SK-N-SH treated with all-trans-retinoic acid at 6 μM for 48 hours (cell line): ENCODE results near the gene AMN.

Experiments
- ATAC-seq: fragments of 200-7000 bp; cut with Tn5 transposase; 3 replicates; pipeline ENCODE4 v1.9.1; 2020; ENCODE audit warnings: mild to moderate bottlenecking, moderate library complexity
- ARNTL ChIP-seq: fragments of 450-650 bp; formaldehyde crosslinking; IDR thresholded peaks from 2 replicates; pipeline ENCODE4 v1.5.0; 2020; ENCODE audit warnings: low read depth, mild to moderate bottlenecking, moderate library complexity, borderline replicate concordance
- CREB5 ChIP-seq: fragments of 250-450 bp; sonication (Bioruptor Pico); IDR thresholded peaks from 2 replicates; pipeline ENCODE4 v1.5.1; 2020; ENCODE audit warnings: low read depth, mild to moderate bottlenecking, moderate library complexity
- CSDC2 ChIP-seq: fragments of 250-450 bp; sonication (Bioruptor Pico); IDR thresholded peaks from 2 replicates; pipeline ENCODE4 v1.5.0; 2020; ENCODE audit warnings: mild to moderate bottlenecking, moderate library complexity
- CSRNP3 ChIP-seq: fragments of 250-450 bp; sonication (Bioruptor Pico); IDR thresholded peaks from 2 replicates; pipeline ENCODE4 v1.5.1; 2021; ENCODE audit warnings: mild to moderate bottlenecking, moderate library complexity
- ESRRG ChIP-seq: fragments of 250-450 bp; sonication (Bioruptor Pico); IDR thresholded peaks from 2 replicates; pipeline ENCODE4 v1.6.1; 2021; ENCODE audit warnings: mild to moderate bottlenecking
- GLIS3 ChIP-seq: fragments of 250-450 bp; sonication (Bioruptor Pico); IDR thresholded peaks from 2 replicates; pipeline ENCODE4 v1.5.0; 2020; ENCODE audit warnings: mild to moderate bottlenecking, moderate library complexity
- ISL1 ChIP-seq: fragments of 250-450 bp; sonication (Bioruptor Pico); IDR thresholded peaks from 2 replicates; pipeline ENCODE4 v2.1.2; 2022; ENCODE audit warnings: mild to moderate bottlenecking, moderate library complexity
- PATZ1 ChIP-seq: fragments of 250-450 bp; sonication (Bioruptor Pico); IDR thresholded peaks from 2 replicates; pipeline ENCODE4 v1.8.0; 2020; ENCODE audit warnings: mild to moderate bottlenecking, moderate library complexity, borderline replicate concordance
- POU6F1 ChIP-seq: fragments of 250-450 bp; sonication (Bioruptor Pico); IDR thresholded peaks from 2 replicates; pipeline ENCODE4 v1.8.0; 2021; ENCODE audit warnings: low read depth, mild to moderate bottlenecking, moderate library complexity, borderline replicate concordance
- PPARA ChIP-seq: fragments of 250-450 bp; sonication (Bioruptor Pico); IDR thresholded peaks from 2 replicates; pipeline ENCODE4 v1.5.0; 2020; ENCODE audit warnings: mild to moderate bottlenecking, borderline replicate concordance
- RARB ChIP-seq: fragments of 250-450 bp; sonication (Bioruptor Pico); IDR thresholded peaks from 2 replicates; pipeline ENCODE4 v1.8.0; 2021; ENCODE audit warnings: mild to moderate bottlenecking, moderate library complexity
- SNAI2 ChIP-seq: fragments of 250-450 bp; sonication (Bioruptor Pico); IDR thresholded peaks from 2 replicates; pipeline ENCODE4 v1.5.0; 2020; ENCODE audit warnings: mild to moderate bottlenecking, moderate library complexity
- TCF4 ChIP-seq: fragments of 250-450 bp; sonication (Bioruptor Pico); IDR thresholded peaks from 2 replicates; pipeline ENCODE4 v1.8.0; 2021; ENCODE audit warnings: mild to moderate bottlenecking, moderate library complexity, borderline replicate concordance
- TOX ChIP-seq: fragments of 250-450 bp; sonication (Bioruptor Pico); IDR thresholded peaks from 2 replicates; pipeline ENCODE4 v1.8.0; 2021; ENCODE audit warnings: mild to moderate bottlenecking, moderate library complexity, borderline replicate concordance
- TSHZ2 ChIP-seq: fragments of 250-450 bp; sonication (Bioruptor Pico); IDR thresholded peaks from 2 replicates; pipeline ENCODE4 v1.5.0; 2020; ENCODE audit warnings: mild to moderate bottlenecking, moderate library complexity
- ZFP3 ChIP-seq: fragments of 250-450 bp; sonication (Bioruptor Pico); IDR thresholded peaks from 2 replicates; pipeline ENCODE4 v1.5.0; 2020; ENCODE audit warnings: mild to moderate bottlenecking, moderate library complexity
- ZFP30 ChIP-seq: fragments of 450-650 bp; formaldehyde crosslinking; IDR thresholded peaks from 2 replicates; pipeline ENCODE4 v1.5.0; 2022; ENCODE audit warnings: mild to moderate bottlenecking, moderate library complexity
- ZNF565 ChIP-seq: fragments of 450-650 bp; formaldehyde crosslinking; conservative IDR thresholded peaks from 2 replicates; pipeline ENCODE4 v1.5.0; 2020; ENCODE audit warnings: low read depth, mild to moderate bottlenecking, moderate library complexity
- ZNF70 ChIP-seq: fragments of 450-650 bp; formaldehyde crosslinking; IDR thresholded peaks from 2 replicates; pipeline ENCODE4 v1.5.0; 2020; ENCODE audit warnings: mild to moderate bottlenecking, moderate library complexity
- ZNF8 ChIP-seq: fragments of 450-650 bp; formaldehyde crosslinking; IDR thresholded peaks from 2 replicates; pipeline ENCODE4 v1.5.0; 2020; ENCODE audit warnings: mild to moderate bottlenecking, moderate library complexity

Gene AMN

GRCh38 chr14:102902086-102902485 lies 20.4 kb upstream of the AMN start:
- ATAC-seq, result no peak
- TF ChIP-seq ZFP3 (no peak), CREB5 (CRISPR knock-in tag) (no peak), TCF4 (CRISPR knock-in tag) (no peak), ARNTL (CRISPR knock-in tag) (no peak), ESRRG (CRISPR knock-in tag) (no peak), PATZ1 (CRISPR knock-in tag) (no peak), SNAI2 (CRISPR knock-in tag) (no peak), ZNF70 (CRISPR knock-in tag) (no peak)

GRCh38 chr14:102902523-102903247 lies 19.8 kb upstream of the AMN start:
- no peak for TF ChIP-seq ARNTL (CRISPR knock-in tag)
- TF ChIP-seq ISL1 (CRISPR knock-in tag), result no peak
- no peak for TF ChIP-seq ZNF8 (CRISPR knock-in tag)
- TF ChIP-seq CREB5 (CRISPR knock-in tag), result no peak
- no peak for TF ChIP-seq GLIS3
- TF ChIP-seq CSDC2 (CRISPR knock-in tag), result no peak
- TF ChIP-seq ZFP30 (CRISPR knock-in tag), result no peak
- no peak for TF ChIP-seq TCF4 (CRISPR knock-in tag)
- TF ChIP-seq TOX (CRISPR knock-in tag), result no peak
- TF ChIP-seq RARB, result no peak
- no peak for TF ChIP-seq SNAI2 (CRISPR knock-in tag)
- TF ChIP-seq PPARA (CRISPR knock-in tag), result no peak
- no peak for TF ChIP-seq ZNF565 (CRISPR knock-in tag)
- no peak for TF ChIP-seq POU6F1 (CRISPR knock-in tag)
- TF ChIP-seq ESRRG (CRISPR knock-in tag), result no peak
- no peak for TF ChIP-seq CSRNP3 (CRISPR knock-in tag)
- TF ChIP-seq TSHZ2, result no peak
- TF ChIP-seq ZNF70 (CRISPR knock-in tag), result no peak
- ATAC-seq, result no peak
